ENCODE results near the gene GPN2.

GRCh38 chr1:26900001-26900814, 10.1 kb upstream of the GPN2 start, which contains the start of gene GPATCH3:
- TF ChIP-seq CTCF (conservative IDR thresholded peaks at IDR 0.05 in 1 of 2, IDR thresholded peaks at IDR 0.05 in 1 of 2; ENCODE audit: low read depth in 1 of 2, low read length in 2 of 2) (no peak), EZH2 (IDR thresholded peaks at IDR 0.05; ENCODE audit: low read length, missing control alignments) (no peak)

Measured in fibroblast of lung (primary cell).